ENCODE measurements around the gene MACROD2. TPM values are rescaled to one million over a fixed set of nuclear protein-coding genes. Genes with fewer than 3 reads are reported as not detected.

The MACROD2 gene
- total RNA-seq, 1 donor from 2014 or later = 3.5 TPM

DNA sequence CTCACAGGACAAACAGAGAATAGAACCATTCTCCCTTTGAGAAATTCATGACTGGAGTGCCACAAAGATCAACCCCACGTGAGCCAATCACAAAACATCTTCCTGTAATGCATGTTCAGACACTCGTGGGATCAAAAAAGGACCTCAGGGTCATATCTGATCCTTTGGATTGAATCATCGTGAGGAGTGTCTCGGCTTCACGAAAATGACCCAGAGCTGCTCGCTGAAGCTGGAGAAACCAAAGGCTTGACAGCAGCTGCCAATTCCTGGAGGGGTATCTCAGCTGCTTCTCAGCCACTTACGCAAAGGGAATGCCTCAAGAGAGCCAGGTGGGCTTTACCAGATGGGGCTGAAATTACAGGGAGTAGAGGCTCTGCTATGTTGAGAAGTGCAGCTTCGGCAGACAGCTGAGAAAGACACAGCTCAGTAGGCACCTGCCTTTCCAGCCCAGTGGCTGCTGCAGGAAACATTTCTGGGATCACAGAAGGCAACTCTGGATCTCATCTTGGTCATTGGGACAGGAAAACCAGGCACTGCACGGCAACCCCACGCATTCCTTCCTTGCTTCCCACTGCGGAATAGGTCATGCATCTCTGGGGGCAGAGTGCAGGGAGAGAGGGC, 1764.8 kb downstream of the MACROD2 start:
- peak overlapping the region; percentile 25 to 36 for H3K27ac ChIP-seq
- TF ChIP-seq, protein P1, sequence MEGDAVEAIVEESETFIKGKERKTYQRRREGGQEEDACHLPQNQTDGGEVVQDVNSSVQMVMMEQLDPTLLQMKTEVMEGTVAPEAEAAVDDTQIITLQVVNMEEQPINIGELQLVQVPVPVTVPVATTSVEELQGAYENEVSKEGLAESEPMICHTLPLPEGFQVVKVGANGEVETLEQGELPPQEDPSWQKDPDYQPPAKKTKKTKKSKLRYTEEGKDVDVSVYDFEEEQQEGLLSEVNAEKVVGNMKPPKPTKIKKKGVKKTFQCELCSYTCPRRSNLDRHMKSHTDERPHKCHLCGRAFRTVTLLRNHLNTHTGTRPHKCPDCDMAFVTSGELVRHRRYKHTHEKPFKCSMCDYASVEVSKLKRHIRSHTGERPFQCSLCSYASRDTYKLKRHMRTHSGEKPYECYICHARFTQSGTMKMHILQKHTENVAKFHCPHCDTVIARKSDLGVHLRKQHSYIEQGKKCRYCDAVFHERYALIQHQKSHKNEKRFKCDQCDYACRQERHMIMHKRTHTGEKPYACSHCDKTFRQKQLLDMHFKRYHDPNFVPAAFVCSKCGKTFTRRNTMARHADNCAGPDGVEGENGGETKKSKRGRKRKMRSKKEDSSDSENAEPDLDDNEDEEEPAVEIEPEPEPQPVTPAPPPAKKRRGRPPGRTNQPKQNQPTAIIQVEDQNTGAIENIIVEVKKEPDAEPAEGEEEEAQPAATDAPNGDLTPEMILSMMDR (IDR thresholded peaks at IDR 0.05) = no peak
- intact Hi-C loops (cut with DNase I) = loop anchor here (5.0 kb wide), 2 partner anchors 88 to 172 kb away; no protein-coding TSS in a partner anchor
- H3K4me1 ChIP-seq = peaks cover 0 to 24% of the 10 kb centered on the region in 2 donors
- no peak for DNase-seq (ENCODE audit: low spot score in 2 of 2)
- no peaks in the 10 kb centered on the region for H3K36me3 ChIP-seq
- no peak overlapping the region for H3K4me3 ChIP-seq
- H3K9me3 ChIP-seq = no peaks in the 10 kb centered on the region
- H3K27me3 ChIP-seq = no peaks in the 10 kb centered on the region

DNA sequence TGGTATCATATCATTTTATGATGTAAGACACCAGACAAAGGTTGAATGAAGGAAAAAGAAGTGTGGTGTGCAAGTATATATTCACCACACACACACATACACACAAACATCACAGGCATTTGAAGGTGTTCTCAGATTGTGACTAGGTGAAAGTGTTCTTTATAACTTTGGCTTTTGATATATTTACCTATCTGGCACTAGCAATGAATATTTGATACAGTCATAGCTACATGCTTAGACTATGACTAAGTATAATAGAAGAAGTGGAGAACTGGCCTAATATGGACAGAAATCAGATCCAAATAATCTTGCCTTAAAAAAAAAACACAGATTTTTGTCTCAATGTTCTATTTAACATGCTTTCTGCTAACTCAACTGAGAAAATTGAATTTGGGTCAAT, 1768.0 kb downstream of the MACROD2 start:
- H3K9me3 ChIP-seq = no peaks in the 10 kb centered on the region
- H3K27ac ChIP-seq = peak overlapping the region; percentile 58 to 69
- DNase-seq (ENCODE audit: low spot score in 2 of 2) = no peak
- intact Hi-C loops (cut with DNase I) = loop anchor here (5.0 kb wide), 2 partner anchors 91 to 169 kb away; no protein-coding TSS in a partner anchor
- no peak overlapping the region for H3K4me3 ChIP-seq
- peaks cover 0 to 27% of the 10 kb centered on the region in 2 donors for H3K4me1 ChIP-seq
- no peaks in the 10 kb centered on the region for H3K27me3 ChIP-seq
- H3K36me3 ChIP-seq = no peaks in the 10 kb centered on the region
- TF ChIP-seq, protein P1 (IDR thresholded peaks at IDR 0.05) = no peak

DNA sequence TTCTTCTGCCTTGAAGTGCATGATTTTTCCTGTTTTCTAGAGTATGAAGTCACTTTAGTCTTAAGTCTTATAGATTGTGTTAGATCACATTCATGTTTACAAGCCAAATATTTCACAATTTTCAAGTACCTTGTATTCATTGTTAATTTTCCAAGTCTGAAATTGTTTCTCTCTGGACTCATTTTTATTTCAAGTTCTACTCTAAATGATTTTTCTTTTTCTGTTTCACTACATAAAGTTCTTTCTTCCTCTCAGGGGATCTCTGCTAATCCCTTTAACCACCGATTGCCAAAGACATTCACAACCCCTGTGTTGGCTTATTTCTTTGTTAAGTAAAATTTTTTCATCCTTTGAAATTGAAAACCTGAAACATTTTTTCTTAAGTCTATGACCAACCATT, 1772.3 kb downstream of the MACROD2 start:
- intact Hi-C loops (cut with DNase I) = no loop called here
- TF ChIP-seq, protein P1 (IDR thresholded peaks at IDR 0.05) = no peak
- H3K36me3 ChIP-seq = no peaks in the 10 kb centered on the region

DNA sequence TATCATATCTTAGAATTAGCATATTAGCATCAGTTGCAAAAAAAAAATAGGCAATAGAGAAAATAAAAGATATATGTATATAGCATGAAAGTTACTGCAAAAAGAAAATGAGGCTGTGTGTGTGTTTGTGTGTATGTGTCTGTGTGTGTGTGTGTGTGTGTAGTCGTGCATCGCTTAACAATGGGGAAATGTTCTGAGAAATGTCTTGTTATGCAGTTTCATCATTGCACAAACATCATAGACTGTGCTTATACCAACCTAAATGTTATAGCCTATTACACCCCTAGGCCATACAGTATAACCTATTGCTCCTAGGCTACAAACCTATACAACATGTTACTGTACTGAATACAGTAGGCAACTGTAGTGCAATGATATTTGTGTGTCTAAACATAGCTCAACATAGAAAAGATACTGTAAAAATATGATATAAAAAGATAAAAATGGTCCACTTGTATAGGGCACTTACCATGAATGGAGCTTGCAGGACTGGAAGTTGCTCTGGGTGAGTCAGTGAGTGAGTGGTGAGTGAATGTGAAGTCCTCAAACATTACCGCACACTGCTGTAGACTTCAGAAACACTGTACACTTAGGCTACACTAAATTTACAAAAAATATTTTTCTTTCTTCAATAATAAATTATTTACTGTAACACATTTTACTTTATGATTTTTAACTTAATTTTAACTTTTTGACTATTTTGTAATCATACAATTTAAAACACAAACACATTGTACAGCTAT, 1772.9 kb downstream of the MACROD2 start:
- TF ChIP-seq, protein P1 (IDR thresholded peaks at IDR 0.05) = no peak
- intact Hi-C loops (cut with DNase I) = no loop called here

More for the DNA sequence above, 1772.3 kb downstream of the MACROD2 start:
- Histone ChIP-seq H3K4me1 (peaks cover 0 to 15% of the 10 kb centered on the region in 2 donors), H3K27ac (no peak overlapping the region), H3K4me3 (no peak overlapping the region), H3K27me3 (no peaks in the 10 kb centered on the region), H3K9me3 (no peaks in the 10 kb centered on the region)
- no peak for DNase-seq (ENCODE audit: low spot score in 2 of 2)

DNA sequence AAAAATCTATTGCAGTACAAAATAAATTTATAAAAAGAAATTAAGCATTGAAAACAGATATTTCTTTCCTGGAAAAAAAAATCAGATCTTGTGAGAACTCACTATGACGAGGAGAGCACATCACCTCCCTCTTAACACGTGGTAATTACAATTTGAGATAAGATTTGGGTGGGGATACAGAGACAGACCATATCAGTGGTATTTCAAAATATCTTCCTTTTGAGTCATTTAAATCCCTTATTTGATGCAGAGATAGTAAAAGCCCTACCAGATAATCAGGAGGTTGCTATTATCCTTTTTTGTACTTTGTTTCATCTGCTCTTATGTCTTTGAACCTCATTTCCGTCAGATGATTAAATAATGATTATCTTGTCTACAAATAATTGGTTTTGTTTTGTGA, 1777.5 kb downstream of the MACROD2 start:
- TF ChIP-seq, protein P1 (IDR thresholded peaks at IDR 0.05) = no peak
- Histone ChIP-seq H3K36me3 (no peaks in the 10 kb centered on the region), H3K4me1 (peaks cover 0 to 5% of the 10 kb centered on the region in 2 donors), H3K27ac (no peak overlapping the region), H3K4me3 (no peak overlapping the region), H3K9me3 (no peaks in the 10 kb centered on the region), H3K27me3 (no peaks in the 10 kb centered on the region)
- DNase-seq (ENCODE audit: low spot score in 2 of 2) = no peak
- intact Hi-C loops (cut with DNase I) = no loop called here

More for the DNA sequence above, 1772.9 kb downstream of the MACROD2 start:
- no peak for DNase-seq (ENCODE audit: low spot score in 2 of 2)
- no peak overlapping the region for H3K4me3 ChIP-seq
- H3K9me3 ChIP-seq = no peaks in the 10 kb centered on the region
- H3K27me3 ChIP-seq = no peaks in the 10 kb centered on the region
- H3K4me1 ChIP-seq = peaks cover 0 to 11% of the 10 kb centered on the region in 2 donors
- no peak overlapping the region for H3K27ac ChIP-seq
- no peaks in the 10 kb centered on the region for H3K36me3 ChIP-seq
